ENCODE data around the gene IWS1. TPM values are rescaled to one million over a fixed set of nuclear protein-coding genes. Genes with fewer than 3 reads are reported as not detected.

IWS1 gene
- total and polyA plus RNA-seq, 10 of the 15 experiments (the other 5 are each of a cell fraction or from before 2014, with no cell fraction given): 21.9 to 68.9 (median 45.8) TPM

DNA sequence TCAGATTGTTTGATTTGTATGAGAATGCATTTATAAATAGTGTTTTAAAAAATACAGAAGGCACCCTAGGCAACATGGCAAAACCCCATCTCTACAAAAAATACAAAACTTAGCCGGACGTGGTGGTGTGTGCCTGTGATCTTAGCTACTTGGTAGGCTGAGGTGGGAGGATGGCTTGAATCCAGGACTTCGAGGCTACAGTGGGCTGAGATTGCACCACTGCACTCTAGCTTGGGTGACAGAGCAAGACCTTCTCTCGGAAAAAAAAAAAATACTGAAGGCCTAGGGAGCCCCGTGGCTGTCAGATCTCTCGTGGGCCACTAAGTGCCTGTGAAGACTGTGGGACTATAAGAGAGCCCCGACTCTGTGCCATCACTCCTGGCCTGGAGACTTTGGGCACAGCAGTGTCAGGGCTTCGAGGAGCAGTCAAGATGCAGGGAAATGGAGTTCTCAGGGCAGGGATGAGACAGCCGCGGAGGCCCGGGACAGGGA is 49.7 kb upstream of the IWS1 start:
- Histone ChIP-seq H3K9ac (ENCODE audit: control insufficient read depth, insufficient read depth, low read length) (no peak overlapping the region), H3K27me3 (replicated peaks in 1 of 2; ENCODE audit: control insufficient read depth in 2 of 2, insufficient read depth in 2 of 2, low read length in 1 of 2) (peaks cover 0 to 1% of the 10 kb centered on the region in 2 experiments; a peak in 1 of 4 replicates), H3K4me3 (no peak overlapping the region), H2AFZ (ENCODE audit: control insufficient read depth, low read depth, low read length) (no peak overlapping the region), H3K36me3 (ENCODE audit: control insufficient read depth in 2 of 2, insufficient read depth in 2 of 2, low read length in 1 of 2) (no peaks in the 10 kb centered on the region), H3K4me1 (ENCODE audit: control insufficient read depth, insufficient read depth, low read length) (peaks cover 23% of the 10 kb centered on the region), H3K4me2 (ENCODE audit: control insufficient read depth, insufficient read depth) (0 out of 2 replicates have a peak overlapping the region, but pooled peaks have one; percentile 1), H4K20me1 (ENCODE audit: control insufficient read depth, insufficient read depth) (no peaks in the 10 kb centered on the region), H3K27ac (ENCODE audit: control insufficient read depth, insufficient read depth) (no peak overlapping the region), H3K79me2 (ENCODE audit: control insufficient read depth, insufficient read depth, low read length) (no peaks in the 10 kb centered on the region), H3K9me3 (replicated peaks; ENCODE audit: control insufficient read depth, insufficient read depth, low read length) (no peaks in the 10 kb centered on the region)
- intact Hi-C loops (cut with micrococcal nuclease; ENCODE audit: unreplicated experiment): no loop called here
- BruUV-seq (replicated peaks): no TSS peak
- ATAC-seq (0 out of 3 replicates have a peak, but pooled peaks have one; percentile 11), DNase-seq (ENCODE audit: low read depth, low spot score) (no peak), FAIRE-seq (peak; percentile 27)
- ChIA-PET POLR2A (interaction anchor here (0.7 to 1.4 kb wide), 2 partner anchors 12 to 27 kb away, joined by 3 to 6 read pairs; no protein-coding TSS in a partner anchor), CTCF (interaction anchor here (0.5 to 1.8 kb wide), 8 partner anchors 10 to 233 kb away, joined by 3 to 9 read pairs (median 4); no protein-coding TSS in a partner anchor), RAD21 (ENCODE audit: unreplicated experiment) (interaction anchor here (0.9 to 1.9 kb wide), 4 partner anchors 12 to 67 kb away, joined by 4 to 8 read pairs (median 6); partner anchors contain the start of gene IWS1), SMC1A (ENCODE audit: uncharacterized antibody, unreplicated experiment) (interaction anchor here (0.7 to 1.2 kb wide), 6 partner anchors 9 to 50 kb away, joined by 3 to 16 read pairs (median 4); partner anchors contain the start of gene IWS1)
- in situ Hi-C loops (cut with MboI): no loop called here
- WGBS (ENCODE audit: insufficient coverage, insufficient replicate concordance, low lambda C conversion rate, missing lambda C conversion rate): 71% methylated on average over 11 of the region's 11 CpGs
- TF ChIP-seq, protein P1, sequence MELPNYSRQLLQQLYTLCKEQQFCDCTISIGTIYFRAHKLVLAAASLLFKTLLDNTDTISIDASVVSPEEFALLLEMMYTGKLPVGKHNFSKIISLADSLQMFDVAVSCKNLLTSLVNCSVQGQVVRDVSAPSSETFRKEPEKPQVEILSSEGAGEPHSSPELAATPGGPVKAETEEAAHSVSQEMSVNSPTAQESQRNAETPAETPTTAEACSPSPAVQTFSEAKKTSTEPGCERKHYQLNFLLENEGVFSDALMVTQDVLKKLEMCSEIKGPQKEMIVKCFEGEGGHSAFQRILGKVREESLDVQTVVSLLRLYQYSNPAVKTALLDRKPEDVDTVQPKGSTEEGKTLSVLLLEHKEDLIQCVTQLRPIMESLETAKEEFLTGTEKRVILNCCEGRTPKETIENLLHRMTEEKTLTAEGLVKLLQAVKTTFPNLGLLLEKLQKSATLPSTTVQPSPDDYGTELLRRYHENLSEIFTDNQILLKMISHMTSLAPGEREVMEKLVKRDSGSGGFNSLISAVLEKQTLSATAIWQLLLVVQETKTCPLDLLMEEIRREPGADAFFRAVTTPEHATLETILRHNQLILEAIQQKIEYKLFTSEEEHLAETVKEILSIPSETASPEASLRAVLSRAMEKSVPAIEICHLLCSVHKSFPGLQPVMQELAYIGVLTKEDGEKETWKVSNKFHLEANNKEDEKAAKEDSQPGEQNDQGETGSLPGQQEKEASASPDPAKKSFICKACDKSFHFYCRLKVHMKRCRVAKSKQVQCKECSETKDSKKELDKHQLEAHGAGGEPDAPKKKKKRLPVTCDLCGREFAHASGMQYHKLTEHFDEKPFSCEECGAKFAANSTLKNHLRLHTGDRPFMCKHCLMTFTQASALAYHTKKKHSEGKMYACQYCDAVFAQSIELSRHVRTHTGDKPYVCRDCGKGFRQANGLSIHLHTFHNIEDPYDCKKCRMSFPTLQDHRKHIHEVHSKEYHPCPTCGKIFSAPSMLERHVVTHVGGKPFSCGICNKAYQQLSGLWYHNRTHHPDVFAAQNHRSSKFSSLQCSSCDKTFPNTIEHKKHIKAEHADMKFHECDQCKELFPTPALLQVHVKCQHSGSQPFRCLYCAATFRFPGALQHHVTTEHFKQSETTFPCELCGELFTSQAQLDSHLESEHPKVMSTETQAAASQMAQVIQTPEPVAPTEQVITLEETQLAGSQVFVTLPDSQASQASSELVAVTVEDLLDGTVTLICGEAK (IDR thresholded peaks at IDR 0.05; ENCODE audit: borderline replicate concordance): no peak
- TF ChIP-seq SMAD1 (IDR thresholded peaks at IDR 0.05; ENCODE audit: low read depth, partially characterized antibody) (no peak), MTA3 (IDR thresholded peaks at IDR 0.05; ENCODE audit: borderline replicate concordance, low read length) (no peak), PML (IDR thresholded peaks at IDR 0.05; ENCODE audit: low read length) (no peak), HDGF (IDR thresholded peaks at IDR 0.05) (no peak), CHD2 (IDR thresholded peaks at IDR 0.05; ENCODE audit: borderline replicate concordance, low read depth, low read length) (no peak), BRCA1 (IDR thresholded peaks at IDR 0.05; ENCODE audit: low read depth, low read length) (no peak)
- TF ChIP-seq, protein P2, sequence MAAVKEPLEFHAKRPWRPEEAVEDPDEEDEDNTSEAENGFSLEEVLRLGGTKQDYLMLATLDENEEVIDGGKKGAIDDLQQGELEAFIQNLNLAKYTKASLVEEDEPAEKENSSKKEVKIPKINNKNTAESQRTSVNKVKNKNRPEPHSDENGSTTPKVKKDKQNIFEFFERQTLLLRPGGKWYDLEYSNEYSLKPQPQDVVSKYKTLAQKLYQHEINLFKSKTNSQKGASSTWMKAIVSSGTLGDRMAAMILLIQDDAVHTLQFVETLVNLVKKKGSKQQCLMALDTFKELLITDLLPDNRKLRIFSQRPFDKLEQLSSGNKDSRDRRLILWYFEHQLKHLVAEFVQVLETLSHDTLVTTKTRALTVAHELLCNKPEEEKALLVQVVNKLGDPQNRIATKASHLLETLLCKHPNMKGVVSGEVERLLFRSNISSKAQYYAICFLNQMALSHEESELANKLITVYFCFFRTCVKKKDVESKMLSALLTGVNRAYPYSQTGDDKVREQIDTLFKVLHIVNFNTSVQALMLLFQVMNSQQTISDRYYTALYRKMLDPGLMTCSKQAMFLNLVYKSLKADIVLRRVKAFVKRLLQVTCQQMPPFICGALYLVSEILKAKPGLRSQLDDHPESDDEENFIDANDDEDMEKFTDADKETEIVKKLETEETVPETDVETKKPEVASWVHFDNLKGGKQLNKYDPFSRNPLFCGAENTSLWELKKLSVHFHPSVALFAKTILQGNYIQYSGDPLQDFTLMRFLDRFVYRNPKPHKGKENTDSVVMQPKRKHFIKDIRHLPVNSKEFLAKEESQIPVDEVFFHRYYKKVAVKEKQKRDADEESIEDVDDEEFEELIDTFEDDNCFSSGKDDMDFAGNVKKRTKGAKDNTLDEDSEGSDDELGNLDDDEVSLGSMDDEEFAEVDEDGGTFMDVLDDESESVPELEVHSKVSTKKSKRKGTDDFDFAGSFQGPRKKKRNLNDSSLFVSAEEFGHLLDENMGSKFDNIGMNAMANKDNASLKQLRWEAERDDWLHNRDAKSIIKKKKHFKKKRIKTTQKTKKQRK (IDR thresholded peaks at IDR 0.05; ENCODE audit: low read depth, low read length): no peak
- TF ChIP-seq, protein P3, sequence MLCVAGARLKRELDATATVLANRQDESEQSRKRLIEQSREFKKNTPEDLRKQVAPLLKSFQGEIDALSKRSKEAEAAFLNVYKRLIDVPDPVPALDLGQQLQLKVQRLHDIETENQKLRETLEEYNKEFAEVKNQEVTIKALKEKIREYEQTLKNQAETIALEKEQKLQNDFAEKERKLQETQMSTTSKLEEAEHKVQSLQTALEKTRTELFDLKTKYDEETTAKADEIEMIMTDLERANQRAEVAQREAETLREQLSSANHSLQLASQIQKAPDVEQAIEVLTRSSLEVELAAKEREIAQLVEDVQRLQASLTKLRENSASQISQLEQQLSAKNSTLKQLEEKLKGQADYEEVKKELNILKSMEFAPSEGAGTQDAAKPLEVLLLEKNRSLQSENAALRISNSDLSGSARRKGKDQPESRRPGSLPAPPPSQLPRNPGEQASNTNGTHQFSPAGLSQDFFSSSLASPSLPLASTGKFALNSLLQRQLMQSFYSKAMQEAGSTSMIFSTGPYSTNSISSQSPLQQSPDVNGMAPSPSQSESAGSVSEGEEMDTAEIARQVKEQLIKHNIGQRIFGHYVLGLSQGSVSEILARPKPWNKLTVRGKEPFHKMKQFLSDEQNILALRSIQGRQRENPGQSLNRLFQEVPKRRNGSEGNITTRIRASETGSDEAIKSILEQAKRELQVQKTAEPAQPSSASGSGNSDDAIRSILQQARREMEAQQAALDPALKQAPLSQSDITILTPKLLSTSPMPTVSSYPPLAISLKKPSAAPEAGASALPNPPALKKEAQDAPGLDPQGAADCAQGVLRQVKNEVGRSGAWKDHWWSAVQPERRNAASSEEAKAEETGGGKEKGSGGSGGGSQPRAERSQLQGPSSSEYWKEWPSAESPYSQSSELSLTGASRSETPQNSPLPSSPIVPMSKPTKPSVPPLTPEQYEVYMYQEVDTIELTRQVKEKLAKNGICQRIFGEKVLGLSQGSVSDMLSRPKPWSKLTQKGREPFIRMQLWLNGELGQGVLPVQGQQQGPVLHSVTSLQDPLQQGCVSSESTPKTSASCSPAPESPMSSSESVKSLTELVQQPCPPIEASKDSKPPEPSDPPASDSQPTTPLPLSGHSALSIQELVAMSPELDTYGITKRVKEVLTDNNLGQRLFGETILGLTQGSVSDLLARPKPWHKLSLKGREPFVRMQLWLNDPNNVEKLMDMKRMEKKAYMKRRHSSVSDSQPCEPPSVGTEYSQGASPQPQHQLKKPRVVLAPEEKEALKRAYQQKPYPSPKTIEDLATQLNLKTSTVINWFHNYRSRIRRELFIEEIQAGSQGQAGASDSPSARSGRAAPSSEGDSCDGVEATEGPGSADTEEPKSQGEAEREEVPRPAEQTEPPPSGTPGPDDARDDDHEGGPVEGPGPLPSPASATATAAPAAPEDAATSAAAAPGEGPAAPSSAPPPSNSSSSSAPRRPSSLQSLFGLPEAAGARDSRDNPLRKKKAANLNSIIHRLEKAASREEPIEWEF (IDR thresholded peaks at IDR 0.05; ENCODE audit: insufficient replicate concordance, low read depth, low read length): no peak

Data from GM12878 (cell line).